Thyroid gland (tissue), 4 donors: ENCODE results near the gene CRYBG2. TPM values are rescaled to one million over a fixed set of nuclear protein-coding genes. Genes with fewer than 3 reads are reported as not detected.

Experiments
- DNase-seq, 2 donors: peaks; one replicate each; pipeline ENCODE4 v3.0.0-alpha.2; 2019
- H3K27ac ChIP-seq, 3 donors: fragments of 200-600 bp; sonication (generic); 1 replicate in 2 of 3; 2 replicates in 1 of 3; pipeline ENCODE4 v1.5.1; 2016 to 2019; ENCODE audit warnings: mild to moderate bottlenecking in 1 of 3, moderate library complexity in 1 of 3
- H3K27me3 ChIP-seq: fragments of 200-600 bp; sonication (generic); one replicate; pipeline ENCODE4 v1.5.1; 2019
- H3K36me3 ChIP-seq, 2 donors: fragments of 200-600 bp; sonication (generic); one replicate each; pipeline ENCODE4 v1.5.1; 2016 to 2019
- H3K4me1 ChIP-seq, 2 donors: fragments of 200-600 bp; sonication (generic); one replicate each; pipeline ENCODE4 v1.5.1; 2017 to 2019
- H3K4me3 ChIP-seq, 3 donors: fragments of 200-600 bp; sonication (generic); replicated peaks in 1 of 3; 1 replicate in 2 of 3; 2 replicates in 1 of 3; pipeline ENCODE4 v1.5.1; 2016; ENCODE audit warnings: mild to moderate bottlenecking in 1 of 3
- H3K9me3 ChIP-seq: fragments of 200-600 bp; sonication (generic); one replicate; pipeline ENCODE4 v1.5.1; 2017
- CTCF ChIP-seq, 6 experiments: fragments of 200-600 bp in 3 of 6; fragments of 450-650 bp in 3 of 6; sonication (generic) in 3 of 6; IDR thresholded peaks; one replicate each; pipeline ENCODE4 v1.5.1; 2016 to 2019; ENCODE audit warnings: antibody characterized with exemption in 6 of 6, mild to moderate bottlenecking in 2 of 6, inconsistent platforms in 1 of 6, moderate library complexity in 1 of 6
- POLR2A ChIP-seq, 2 donors: fragments of 450-650 bp; IDR thresholded peaks; one replicate each; pipeline ENCODE4 v1.6.1; 2017; ENCODE audit warnings: antibody characterized with exemption in 2 of 2, mild to moderate bottlenecking in 2 of 2, moderate library complexity in 1 of 2
- WGBS, 2 donors: methylation state at CpG; one replicate each; pipeline ENCODE4 v1.1.5; 2017; 5-methylcytosine and 5-hydroxymethylcytosine counted together
- intact Hi-C: fragments of 100-400 bp; cut with DNase I; formaldehyde crosslinking; loops from one replicate; pipeline ENCODE4 v1.15.1; 2023
- total RNA-seq, 4 donors: library from RNA; depleted of rRNA; stranded (reverse); fragments of >200 nt; gene quantifications; one replicate each; pipeline ENCODE4 v1.2.3, GENCODE V29; 2016

Gene CRYBG2
- total RNA-seq, 4 donors from 2014 or later, result not detected

GRCh38 chr1:26275580-26276431, 78.1 kb downstream of the CRYBG2 start:
- H3K36me3 ChIP-seq, result peaks cover 10 to 12% of the 10 kb centered on the region in 2 donors
- H3K27me3 ChIP-seq, result no peaks in the 10 kb centered on the region
- TF ChIP-seq CTCF (IDR thresholded peaks at IDR 0.05), result peak; percentile 47 to 90 (median 77)
- no peak for TF ChIP-seq POLR2A (IDR thresholded peaks at IDR 0.05)
- H3K4me3 ChIP-seq, result no peak overlapping the region
- 42 to 47% methylated on average over 3 of the region's 3 CpGs for WGBS, 2 donors
- peak overlapping the region; percentile 58 to 71 (median 59) for H3K27ac ChIP-seq
- H3K4me1 ChIP-seq, result peaks cover 22 to 50% of the 10 kb centered on the region in 2 donors
- H3K9me3 ChIP-seq, result no peaks in the 10 kb centered on the region
- DNase-seq, result peak; percentile 85 to 86
- intact Hi-C loops, result loop anchor here (5.0 kb wide), 1 partner anchor 46 kb away; no protein-coding TSS in a partner anchor

DNA sequence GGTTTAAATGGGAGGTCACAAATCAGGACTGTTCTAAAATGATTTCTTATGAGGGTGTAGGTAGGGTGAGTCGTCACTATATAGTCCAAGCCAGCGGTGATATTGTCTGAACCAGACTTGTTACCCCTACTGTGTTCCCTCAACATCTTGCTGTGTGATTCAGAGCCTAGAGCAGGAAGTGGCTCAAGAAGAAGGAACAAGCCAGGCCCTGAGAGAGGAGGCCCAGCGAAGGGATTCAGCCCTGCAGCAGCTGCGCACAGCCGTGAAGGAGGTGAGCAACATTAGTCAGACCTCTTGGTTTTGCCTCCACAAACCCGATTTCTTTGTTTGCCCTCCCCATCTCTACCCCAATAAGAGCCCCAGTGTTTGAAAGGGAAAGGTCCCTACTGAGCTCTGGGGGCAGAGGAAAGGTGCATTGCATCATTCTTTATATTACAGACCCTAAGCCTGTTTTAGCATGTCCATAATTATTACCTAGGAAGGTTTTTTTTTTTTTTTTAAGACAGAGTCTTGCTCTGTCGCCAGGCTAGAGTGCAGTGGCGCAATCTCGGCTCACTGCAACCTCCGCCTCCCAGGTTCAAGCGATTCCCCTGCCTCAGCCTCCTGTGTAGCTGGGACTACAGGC, 79.0 kb downstream of the CRYBG2 start:
- no peak for DNase-seq
- intact Hi-C loops, result loop anchor here (5.0 kb wide), 1 partner anchor 47 kb away; no protein-coding TSS in a partner anchor
- Histone ChIP-seq H3K9me3 (no peaks in the 10 kb centered on the region), H3K27me3 (no peaks in the 10 kb centered on the region), H3K27ac (peak overlapping the region in 1 of 3 donors; percentile 58), H3K4me1 (peaks cover 16 to 44% of the 10 kb centered on the region in 2 donors), H3K36me3 (peaks cover 12 to 14% of the 10 kb centered on the region in 2 donors), H3K4me3 (no peak overlapping the region)
- 94% methylated on average over 11 of the region's 11 CpGs for WGBS, 2 donors
- no peak for TF ChIP-seq CTCF (IDR thresholded peaks at IDR 0.05)
- TF ChIP-seq POLR2A (IDR thresholded peaks at IDR 0.05), result no peak

Other genes starting within 250 kb of the CRYBG2 start
- gene PDIK1L, start 242.3 kb downstream of the CRYBG2 start, total RNA-seq, result 10 to 100 TPM; 24.2 to 39.0 (median 25.5) TPM
- 10 to 100 TPM in 1 of 4 donors, 1 to 10 TPM in 3; 3.5 to 15.6 (median 6.8) TPM for gene FAM110D, start 195.1 kb downstream of the CRYBG2 start, total RNA-seq
- not detected for gene C1orf232, start 185.2 kb downstream of the CRYBG2 start, total RNA-seq
- 10 to 100 TPM; 18.3 to 65.8 (median 27.3) TPM for gene ZNF593, start 184.2 kb downstream of the CRYBG2 start, total RNA-seq
- gene ZNF593OS, start 182.3 kb downstream of the CRYBG2 start, total RNA-seq, result under 1 TPM in 1 of 4 donors, not detected in 3; 0.33 TPM
- 10 to 100 TPM; 20.0 to 81.2 (median 31.6) TPM for gene CNKSR1, start 176.6 kb downstream of the CRYBG2 start, total RNA-seq
- gene CATSPER4, start 163.5 kb downstream of the CRYBG2 start, total RNA-seq, result not detected
- gene CEP85, start 119.9 kb downstream of the CRYBG2 start, total RNA-seq, result 10 to 100 TPM; 16.0 to 27.0 (median 17.0) TPM
- 10 to 100 TPM; 18.8 to 58.2 (median 37.4) TPM for gene SH3BGRL3, start 74.0 kb downstream of the CRYBG2 start, total RNA-seq
- gene UBXN11, start 47.5 kb downstream of the CRYBG2 start, total RNA-seq, result 10 to 100 TPM; 23.9 to 35.4 (median 30.2) TPM
- gene CD52, start 36.2 kb downstream of the CRYBG2 start, total RNA-seq, result 10 to 100 TPM in 1 of 4 donors, 1 to 10 TPM in 1, not detected in 2; 3.0 to 12.3 TPM
- under 1 TPM in 1 of 4 donors, not detected in 3; 0.59 TPM for gene ZNF683, start 18.6 kb upstream of the CRYBG2 start, total RNA-seq
- not detected for gene LIN28A, start 56.7 kb upstream of the CRYBG2 start, total RNA-seq
- gene DHDDS, start 78.2 kb upstream of the CRYBG2 start, total RNA-seq, result 10 to 100 TPM; 36.5 to 66.7 (median 52.0) TPM
- 100 to 1,000 TPM; 277 to 411 (median 319) TPM for gene HMGN2, start 118.3 kb upstream of the CRYBG2 start, total RNA-seq
- 10 to 100 TPM; 55.8 to 98.6 (median 76.3) TPM for gene RPS6KA1, start 175.6 kb upstream of the CRYBG2 start, total RNA-seq